HCT116 (cell line): ENCODE results near the gene ZNF777. TPM values are rescaled to one million over a fixed set of nuclear protein-coding genes. Genes with fewer than 3 reads are reported as not detected.

Experiments used
- ATAC-seq: fragments of 200-7000 bp; cut with Tn5 transposase; 2 replicates; pipeline ENCODE4 v1.9.1; 2020; ENCODE audit warnings: mild to moderate bottlenecking, moderate library complexity
- BruUV-seq: library from RNA; stranded (reverse); fragments of 400-500 nt; replicated peaks from 2 replicates; lab custom pipeline; 2021; lab: Mats Ljungman, UMichigan
- CTCF ChIA-PET: fragments of 300-600 bp; sonication (Branson Sonifier 250); formaldehyde crosslinking; loops from one replicate; lab custom pipeline; 2021; ENCODE audit warnings: antibody characterized with exemption; lab: Charles Lee
- POLR2A ChIA-PET: fragments of 300-600, 350-600 bp; sonication (Branson Sonifier 250); formaldehyde crosslinking; loops from one replicate; lab custom pipeline; 2021; ENCODE audit warnings: antibody characterized with exemption; lab: Charles Lee
- RAD21 ChIA-PET, 2 experiments: fragments of 300-600 bp; sonication (Branson Sonifier 250); formaldehyde crosslinking; loops; one replicate each; lab custom pipeline; 2023; ENCODE audit warnings: low total read pairs in 2 of 2; ENCODE audit not compliant: uncharacterized antibody in 2 of 2, unreplicated experiment in 2 of 2, low non-redundant PET in 1 of 2; lab: Charles Lee
- DNase-seq: peaks from one replicate; pipeline ENCODE4 v3.0.0-alpha.2; 2010; ENCODE audit warnings: low read depth, low spot score
- H2AFZ ChIP-seq: fragments of 200-600 bp; shearing (Covaris generic), sonication (generic); 2 replicates; pipeline ENCODE4 v1.6.1; 2017; ENCODE audit warnings: low read depth, mixed run types, mixed read lengths, antibody characterized with exemption, low read length; ENCODE audit not compliant: poor library complexity, severe bottlenecking
- H3K27ac ChIP-seq: 2 replicates; pipeline ENCODE4 v1.5.1; 2012; ENCODE audit warnings: low read depth, low read length
- H3K27me3 ChIP-seq: fragments of 200-600 bp; sonication (generic); 2 replicates; pipeline ENCODE4 v1.6.1; 2016; ENCODE audit warnings: mixed run types, low read length, mixed read lengths; ENCODE audit not compliant: insufficient read depth
- H3K36me3 ChIP-seq, 2 experiments: fragments of 200-500 bp in 1 of 2; fragments of 200-600 bp in 1 of 2; sonication (Bioruptor generic) in 1 of 2; sonication (generic) in 1 of 2; 2 replicates each; pipeline versions ENCODE4 v1.5.1 to v1.6.1; 2014 to 2016; ENCODE audit warnings: low read length in 2 of 2, inconsistent platforms in 1 of 2, mixed read lengths in 1 of 2, mixed run types in 1 of 2; ENCODE audit not compliant: insufficient read depth in 2 of 2, control insufficient read depth in 1 of 2
- H3K4me1 ChIP-seq, 2 experiments: fragments of 200-600 bp in 1 of 2; sonication (generic) in 1 of 2; 2 replicates each; pipeline versions ENCODE4 v1.5.1 to v1.6.1; 2012 to 2017; ENCODE audit warnings: low read length in 2 of 2, inconsistent platforms in 1 of 2, mild to moderate bottlenecking in 1 of 2, mixed read lengths in 1 of 2, mixed run types in 1 of 2, moderate library complexity in 1 of 2; ENCODE audit not compliant: insufficient read depth in 2 of 2, control insufficient read depth in 1 of 2
- H3K4me2 ChIP-seq: fragments of 200-600 bp; sonication (generic); 2 replicates; pipeline ENCODE4 v1.6.1; 2017; ENCODE audit warnings: mixed run types, low read length, mixed read lengths
- H3K4me3 ChIP-seq, 2 experiments: fragments of 200-600 bp in 1 of 2; sonication (generic) in 1 of 2; replicated peaks in 1 of 2; 2 replicates each; pipeline ENCODE4 v1.5.1; 2011 to 2016; ENCODE audit warnings: low read length in 2 of 2, control low read depth in 1 of 2, low read depth in 1 of 2, mild to moderate bottlenecking in 1 of 2, mixed read lengths in 1 of 2, mixed run types in 1 of 2
- H3K79me2 ChIP-seq: fragments of 200-600 bp; sonication (generic); 2 replicates; pipeline ENCODE4 v1.6.1; 2017; ENCODE audit warnings: mild to moderate bottlenecking, mixed run types, low read length, moderate library complexity, mixed read lengths; ENCODE audit not compliant: insufficient read depth
- H3K9ac ChIP-seq: fragments of 200-600 bp; sonication (generic); 2 replicates; pipeline ENCODE4 v1.6.1; 2016; ENCODE audit warnings: low read length, mixed read lengths
- H3K9me2 ChIP-seq: fragments of 200-600 bp; sonication (generic), shearing (Covaris generic); 2 replicates; pipeline ENCODE4 v1.6.1; 2017; ENCODE audit warnings: mixed run types, mild to moderate bottlenecking, moderate library complexity; ENCODE audit not compliant: insufficient read depth
- H3K9me3 ChIP-seq, 2 experiments: fragments of 200-500 bp in 1 of 2; fragments of 200-600 bp in 1 of 2; sonication (Bioruptor generic) in 1 of 2; sonication (generic) in 1 of 2; 2 replicates each; pipeline ENCODE4 v1.6.1; 2014 to 2017; ENCODE audit warnings: low read length in 2 of 2, mixed read lengths in 2 of 2, inconsistent platforms in 1 of 2, low read depth in 1 of 2, mild to moderate bottlenecking in 1 of 2, mixed run types in 1 of 2, moderate library complexity in 1 of 2; ENCODE audit not compliant: control insufficient read depth in 1 of 2, insufficient read depth in 1 of 2
- H4K20me1 ChIP-seq: fragments of 200-600 bp; sonication (generic), shearing (Covaris generic); 2 replicates; pipeline ENCODE4 v1.6.1; 2017; ENCODE audit warnings: mixed run types, mild to moderate bottlenecking, moderate library complexity; ENCODE audit not compliant: insufficient read depth
- ATF3 ChIP-seq: IDR thresholded peaks from 2 replicates; pipeline ENCODE4 v1.6.1; 2012
- CBX3 ChIP-seq: IDR thresholded peaks from 2 replicates; pipeline ENCODE4 v1.6.1; 2012; ENCODE audit warnings: low read depth
- CEBPB ChIP-seq: IDR thresholded peaks from 2 replicates; pipeline ENCODE4 v1.6.1; 2012; ENCODE audit warnings: low read depth
- CTCF ChIP-seq, 3 experiments: fragments of 200-600 bp in 1 of 3; sonication (generic) in 1 of 3; IDR thresholded peaks in 2 of 3; conservative IDR thresholded peaks in 1 of 3; 2 replicates each; pipeline ENCODE4 v1.5.1; 2012 to 2017; ENCODE audit warnings: low read depth in 2 of 3, low read length in 2 of 3, antibody characterized with exemption in 1 of 3, borderline replicate concordance in 1 of 3, control low read depth in 1 of 3, mild to moderate bottlenecking in 1 of 3, mixed read lengths in 1 of 3, mixed run types in 1 of 3, moderate library complexity in 1 of 3; ENCODE audit not compliant: insufficient read depth in 1 of 3
- ELF1 ChIP-seq: IDR thresholded peaks from 2 replicates; pipeline ENCODE4 v1.6.1; 2012; ENCODE audit warnings: low read depth, borderline replicate concordance
- EZH2 ChIP-seq: fragments of 200-600 bp; sonication (generic); IDR thresholded peaks from 2 replicates; pipeline ENCODE4 v1.6.1; 2017; ENCODE audit warnings: antibody characterized with exemption, mixed run types
- EZH2phosphoT487 ChIP-seq: fragments of 200-600 bp; IDR thresholded peaks from 2 replicates; pipeline ENCODE4 v1.6.1; 2018; ENCODE audit warnings: antibody characterized with exemption, borderline replicate concordance
- FOSL1 ChIP-seq: IDR thresholded peaks from 2 replicates; pipeline ENCODE4 v1.6.1; 2012; ENCODE audit warnings: low read depth
- MAX ChIP-seq: IDR thresholded peaks from 2 replicates; pipeline ENCODE4 v1.6.1; 2012
- POLR2A ChIP-seq: IDR thresholded peaks from 2 replicates; pipeline ENCODE4 v1.7.0; 2011; ENCODE audit warnings: borderline replicate concordance; ENCODE audit not compliant: insufficient read depth, insufficient read length; ENCODE audit errors: extremely low read depth
- SP1 ChIP-seq: IDR thresholded peaks from 2 replicates; pipeline ENCODE4 v1.6.1; 2012; ENCODE audit warnings: low read depth
- SRF ChIP-seq: IDR thresholded peaks from 2 replicates; pipeline ENCODE4 v1.6.1; 2012; ENCODE audit warnings: low read depth
- ZBTB33 ChIP-seq: IDR thresholded peaks from 2 replicates; pipeline ENCODE4 v1.6.1; 2011; ENCODE audit warnings: mild to moderate bottlenecking, low read length, moderate library complexity; ENCODE audit not compliant: insufficient replicate concordance; ENCODE audit errors: extremely low read depth
- ZFX ChIP-seq: fragments of 450-650 bp; IDR thresholded peaks from 2 replicates; pipeline ENCODE4 v1.6.1; 2017
- ZNF274 ChIP-seq: fragments of 200-500 bp; sonication (Bioruptor generic); IDR thresholded peaks from 2 replicates; pipeline ENCODE4 v1.6.1; 2014; ENCODE audit warnings: mild to moderate bottlenecking, low read depth, low read length, inconsistent platforms
- intact Hi-C: fragments of 100-400 bp; cut with micrococcal nuclease; formaldehyde crosslinking; loops from 2 replicates; pipeline ENCODE4 v1.10.0; 2022
- total RNA-seq: library from RNA; stranded (reverse); gene quantifications from one replicate; pipeline ENCODE4 v1.2.1, GENCODE V29; 2021; ENCODE audit not compliant: unreplicated experiment

ZNF777 gene
- total RNA-seq, 1 experiment from 2014 or later, result 15.6 TPM

DNA sequence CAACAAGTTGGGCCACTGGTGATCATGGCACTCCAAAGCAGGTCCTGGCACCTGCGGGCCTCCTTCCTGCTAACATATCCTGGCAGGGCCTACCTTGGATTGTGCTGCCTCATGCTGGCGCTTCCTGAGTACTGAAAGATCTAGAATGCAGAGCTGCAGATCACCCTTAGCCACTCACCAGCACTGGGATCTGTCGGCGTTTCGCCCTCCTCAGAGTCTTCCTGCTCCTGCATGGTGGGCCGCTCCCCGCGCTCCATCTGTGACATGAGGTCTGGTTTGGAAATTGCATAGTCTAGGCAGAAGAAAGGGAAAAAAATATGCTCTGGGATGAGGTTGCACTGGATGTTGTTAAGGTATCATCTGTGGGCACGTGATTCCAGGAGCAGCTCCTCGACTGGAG is 10.0 kb downstream of the ZNF777 start:
- RAD21 ChIA-PET, result no interaction called here

More for the DNA sequence above, 10.0 kb downstream of the ZNF777 start:
- BruUV-seq, result no TSS peak
- H3K79me2 ChIP-seq, result no peaks in the 10 kb centered on the region
- H3K27ac ChIP-seq, result no peak overlapping the region
- H3K9me2 ChIP-seq, result no peaks in the 10 kb centered on the region
- DNase-seq, result no peak
- H3K4me3 ChIP-seq, result no peak overlapping the region
- H3K4me1 ChIP-seq, result no peaks in the 10 kb centered on the region
- H2AFZ ChIP-seq, result no peak overlapping the region
- CTCF ChIA-PET, result no interaction called here
- TF ChIP-seq FOSL1 (no peak), SRF (no peak), ZFX (no peak), ZBTB33 (no peak), CBX3 (no peak), EZH2phosphoT487 (no peak), CTCF (IDR thresholded peaks at IDR 0.05 in 2 of 3, conservative IDR thresholded peaks at IDR 0.05 in 1 of 3; ENCODE audit: borderline replicate concordance in 1 of 3, insufficient read depth in 1 of 3, low read depth in 2 of 3, low read length in 2 of 3) (no peak), ATF3 (no peak), POLR2A (no peak), ZNF274 (no peak), SP1 (no peak), MAX (no peak), EZH2 (no peak), CEBPB (no peak), ELF1 (no peak)
- TF ChIP-seq, all 23 proteins: peak for 0
- no peaks in the 10 kb centered on the region for H3K9me3 ChIP-seq
- no peak overlapping the region for H3K9ac ChIP-seq
- intact Hi-C loops, result no loop called here
- H3K36me3 ChIP-seq, result peaks cover 24 to 41% of the 10 kb centered on the region in 2 experiments
- no peak overlapping the region for H3K4me2 ChIP-seq
- H3K27me3 ChIP-seq, result no peaks in the 10 kb centered on the region
- H4K20me1 ChIP-seq, result no peaks in the 10 kb centered on the region
- POLR2A ChIA-PET, result no interaction called here
- no peak for ATAC-seq
